Smooth muscle cell (in vitro differentiated cells): Measurements from ENCODE around the gene ZNF12. TPM values are rescaled to one million over a fixed set of nuclear protein-coding genes. Genes with fewer than 3 reads are reported as not detected.
"Not testable (repeated sequence)": the region's sequence is repeated elsewhere in the genome, so short reads cannot be mapped to it uniquely, and the experiment has no call there.

Experiments used
- DNase-seq: peaks from one replicate; lab custom pipeline; 2025; ENCODE audit not compliant: unreplicated experiment; lab: John Stamatoyannopoulos, UW
- H2AFZ ChIP-seq: fragments of 200-600 bp; sonication (generic); 2 replicates; pipeline ENCODE4 v1.6.0; 2016; ENCODE audit warnings: antibody characterized with exemption, low read depth, mild to moderate bottlenecking
- H3F3A ChIP-seq: fragments of 200-600 bp; sonication (generic); 2 replicates; pipeline ENCODE4 v1.6.0; 2017; ENCODE audit warnings: antibody characterized with exemption, low read depth
- H3K27ac ChIP-seq: fragments of 200-600 bp; sonication (generic); 2 replicates; pipeline ENCODE4 v1.5.1; 2016; ENCODE audit warnings: low read depth, mild to moderate bottlenecking
- H3K27me3 ChIP-seq: fragments of 200-600 bp; sonication (generic); 2 replicates; pipeline ENCODE4 v1.6.1; 2016; ENCODE audit warnings: low read depth, mild to moderate bottlenecking
- H3K36me3 ChIP-seq: fragments of 200-600 bp; sonication (generic); 2 replicates; pipeline ENCODE4 v1.5.1; 2016; ENCODE audit warnings: low read depth
- H3K4me1 ChIP-seq: fragments of 200-600 bp; sonication (generic); 2 replicates; pipeline ENCODE4 v1.5.1; 2016; ENCODE audit warnings: low read depth
- H3K4me2 ChIP-seq: fragments of 200-600 bp; sonication (generic); 2 replicates; pipeline ENCODE4 v1.6.0; 2016; ENCODE audit warnings: mild to moderate bottlenecking
- H3K4me3 ChIP-seq: fragments of 200-600 bp; sonication (generic); 2 replicates; pipeline ENCODE4 v1.5.1; 2016; ENCODE audit warnings: mild to moderate bottlenecking
- H3K79me2 ChIP-seq: fragments of 200-600 bp; sonication (generic); 2 replicates; pipeline ENCODE4 v1.6.0; 2016; ENCODE audit warnings: low read depth, mild to moderate bottlenecking
- H3K9ac ChIP-seq: fragments of 200-600 bp; sonication (generic); 2 replicates; pipeline ENCODE4 v1.6.0; 2016; ENCODE audit warnings: low read depth
- H3K9me3 ChIP-seq: fragments of 200-600 bp; sonication (generic); replicated peaks from 2 replicates; pipeline ENCODE4 v1.5.1; 2016; ENCODE audit warnings: low read depth
- H4K20me1 ChIP-seq: fragments of 200-600 bp; sonication (generic); 2 replicates; pipeline ENCODE4 v1.6.0; 2016; ENCODE audit warnings: low read depth
- CTCF ChIP-seq: fragments of 200-600 bp; sonication (generic); IDR thresholded peaks from 2 replicates; pipeline ENCODE4 v1.5.1; 2017; ENCODE audit warnings: borderline replicate concordance, mild to moderate bottlenecking, antibody characterized with exemption; ENCODE audit not compliant: insufficient read depth, poor library complexity, severe bottlenecking
- WGBS: methylation state at CpG from one replicate; pipeline ENCODE4 v1.1.7; 2016; ENCODE audit warnings: low lambda C conversion rate; 5-methylcytosine and 5-hydroxymethylcytosine counted together
- polyA plus RNA-seq: library from polyadenylated mRNA; unstranded; fragments of >200 nt; fragmentation: Nextera tagmentation; extraction: Ambion mirVana; gene quantifications from 2 replicates; pipeline ENCODE4 v1.2.1, GENCODE V29; 2016
- total RNA-seq: library from RNA; depleted of rRNA; stranded (reverse); fragments of >200 nt; gene quantifications from 2 replicates; pipeline ENCODE4 v1.2.3, GENCODE V29; 2014

ZNF12 gene
- total and polyA plus RNA-seq, 2 experiments from 2014 or later: 8.7 to 13.9 TPM

- WGBS: 83% methylated on average over 1 of the region's 1 CpG
- H3K9me3 ChIP-seq: peaks cover 48% of the 10 kb centered on the region
- DNase-seq: no peak
These were observed 30.8 kb downstream of the ZNF12 start for GRCh38 chr7:6675807-6676405.

GRCh38 chr7:6670851-6671250, 35.9 kb downstream of the ZNF12 start:
- H3K4me1 ChIP-seq, H3K9ac ChIP-seq, H3K27me3 ChIP-seq, H3F3A ChIP-seq, H3K27ac ChIP-seq, H4K20me1 ChIP-seq, H2AFZ ChIP-seq, DNase-seq, H3K4me2 ChIP-seq, H3K36me3 ChIP-seq, H3K79me2 ChIP-seq, H3K4me3 ChIP-seq: not testable (repeated sequence)
- no CpG with 5 or more reads among the region's 34 CpGs for WGBS
- H3K9me3 ChIP-seq: peaks cover 40% of the 10 kb centered on the region

More at GRCh38 chr7:6675807-6676405, 30.8 kb downstream of the ZNF12 start:
- TF ChIP-seq CTCF: no peak
- Histone ChIP-seq H3K9ac (no peak overlapping the region), H3K27me3 (no peaks in the 10 kb centered on the region), H4K20me1 (no peaks in the 10 kb centered on the region), H3K79me2 (no peaks in the 10 kb centered on the region), H3K4me2 (no peak overlapping the region), H3K36me3 (peaks cover 4% of the 10 kb centered on the region), H3K27ac (no peak overlapping the region), H3K4me1 (no peaks in the 10 kb centered on the region), H2AFZ (no peak overlapping the region), H3K4me3 (no peak overlapping the region), H3F3A (no peaks in the 10 kb centered on the region)

- Histone ChIP-seq H4K20me1 (no peaks in the 10 kb centered on the region), H3K4me3 (no peak overlapping the region), H3K9ac (no peak overlapping the region), H3K79me2 (no peaks in the 10 kb centered on the region), H2AFZ (no peak overlapping the region), H3K4me1 (no peaks in the 10 kb centered on the region), H3K36me3 (no peaks in the 10 kb centered on the region), H3K27me3 (no peaks in the 10 kb centered on the region), H3K27ac (no peak overlapping the region), H3K4me2 (no peak overlapping the region), H3F3A (no peaks in the 10 kb centered on the region), H3K9me3 (no peaks in the 10 kb centered on the region)
- no peak for DNase-seq
- 63% methylated on average over 11 of the region's 11 CpGs for WGBS
- no peak for TF ChIP-seq CTCF
These were observed 48.0 kb downstream of the ZNF12 start for GRCh38 chr7:6658618-6659345.

- Histone ChIP-seq H3K36me3 (no peaks in the 10 kb centered on the region), H3F3A (no peaks in the 10 kb centered on the region), H3K4me1 (no peaks in the 10 kb centered on the region), H3K27ac (no peak overlapping the region), H3K79me2 (no peaks in the 10 kb centered on the region), H3K27me3 (no peaks in the 10 kb centered on the region), H2AFZ (no peak overlapping the region), H3K4me3 (no peak overlapping the region), H3K9me3 (no peaks in the 10 kb centered on the region), H3K4me2 (no peak overlapping the region), H4K20me1 (no peaks in the 10 kb centered on the region), H3K9ac (no peak overlapping the region)
- no peak for TF ChIP-seq CTCF
- 98% methylated on average over 9 of the region's 9 CpGs for WGBS
- DNase-seq: no peak
These were observed 50.3 kb downstream of the ZNF12 start for GRCh38 chr7:6656413-6656812.
